ENCODE results near the gene TACSTD2. TPM values are rescaled to one million over a fixed set of nuclear protein-coding genes. Genes with fewer than 3 reads are reported as not detected.

TACSTD2 gene
- polyA plus RNA-seq, 3 donors = 3.2 TPM; not detected in 2

DNA sequence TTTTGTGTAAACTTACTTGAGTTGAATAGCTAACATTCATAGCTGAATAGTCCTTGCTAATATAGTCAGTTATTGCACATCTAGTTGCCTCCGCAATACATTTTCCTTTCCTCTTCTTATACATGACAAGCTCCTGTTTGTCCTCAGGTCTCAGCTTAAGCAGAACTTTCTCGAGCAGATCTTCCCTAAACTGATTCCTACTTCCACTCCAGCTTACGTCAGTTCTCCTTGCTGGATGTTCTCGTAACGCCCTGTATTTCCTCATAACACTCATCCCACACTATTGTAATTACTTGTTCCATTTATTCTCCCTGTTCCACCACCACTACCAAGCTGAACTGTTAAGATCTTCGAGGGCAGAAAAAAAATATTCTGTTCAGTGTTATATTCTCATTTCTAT, 15.4 kb downstream of the TACSTD2 start:
- Histone ChIP-seq H4K20me1 (ENCODE audit: insufficient read depth, low read length) (no peaks in the 10 kb centered on the region), H3K36me3 (replicated peaks in 1 of 2; ENCODE audit: control insufficient read depth in 1 of 2, insufficient read depth in 2 of 2, low read length in 2 of 2) (no peaks in the 10 kb centered on the region), H3K4me1 (ENCODE audit: control insufficient read depth in 1 of 2, insufficient read depth in 2 of 2, low read length in 2 of 2) (no peaks in the 10 kb centered on the region), H3K27ac (ENCODE audit: low read depth in 1 of 2, low read length in 2 of 2) (no peak overlapping the region), H3K4me3 (replicated peaks in 1 of 3; ENCODE audit: low read depth in 2 of 3, low read length in 3 of 3) (no peak overlapping the region), H3K9ac (ENCODE audit: insufficient read depth, low read length, poor library complexity, severe bottlenecking) (no peak overlapping the region), H3K4me2 (replicated peaks; ENCODE audit: extremely low read depth, low read length, poor library complexity, severe bottlenecking) (no peak overlapping the region), H3K27me3 (ENCODE audit: control insufficient read depth in 2 of 2, insufficient read depth in 2 of 2, low read length in 2 of 2) (no peaks in the 10 kb centered on the region), H3K79me2 (ENCODE audit: insufficient read depth, low read length) (no peaks in the 10 kb centered on the region), H2AFZ (ENCODE audit: insufficient read depth, low read depth, low read length, poor library complexity, severe bottlenecking) (no peak overlapping the region), H3K9me3 (replicated peaks in 1 of 2; ENCODE audit: control insufficient read depth in 1 of 2, insufficient read depth in 1 of 2, low read length in 2 of 2) (no peaks in the 10 kb centered on the region)
- peaks cover 0 to 3% (median 2%) of the 10 kb centered on the region in 7 donors for H3K9me3 Mint-ChIP-seq
- no peak overlapping the region for H3K4me3 Mint-ChIP-seq
- TF ChIP-seq, protein P1, sequence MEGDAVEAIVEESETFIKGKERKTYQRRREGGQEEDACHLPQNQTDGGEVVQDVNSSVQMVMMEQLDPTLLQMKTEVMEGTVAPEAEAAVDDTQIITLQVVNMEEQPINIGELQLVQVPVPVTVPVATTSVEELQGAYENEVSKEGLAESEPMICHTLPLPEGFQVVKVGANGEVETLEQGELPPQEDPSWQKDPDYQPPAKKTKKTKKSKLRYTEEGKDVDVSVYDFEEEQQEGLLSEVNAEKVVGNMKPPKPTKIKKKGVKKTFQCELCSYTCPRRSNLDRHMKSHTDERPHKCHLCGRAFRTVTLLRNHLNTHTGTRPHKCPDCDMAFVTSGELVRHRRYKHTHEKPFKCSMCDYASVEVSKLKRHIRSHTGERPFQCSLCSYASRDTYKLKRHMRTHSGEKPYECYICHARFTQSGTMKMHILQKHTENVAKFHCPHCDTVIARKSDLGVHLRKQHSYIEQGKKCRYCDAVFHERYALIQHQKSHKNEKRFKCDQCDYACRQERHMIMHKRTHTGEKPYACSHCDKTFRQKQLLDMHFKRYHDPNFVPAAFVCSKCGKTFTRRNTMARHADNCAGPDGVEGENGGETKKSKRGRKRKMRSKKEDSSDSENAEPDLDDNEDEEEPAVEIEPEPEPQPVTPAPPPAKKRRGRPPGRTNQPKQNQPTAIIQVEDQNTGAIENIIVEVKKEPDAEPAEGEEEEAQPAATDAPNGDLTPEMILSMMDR (IDR thresholded peaks at IDR 0.05) = no peak
- peaks cover 3% of the 10 kb centered on the region for H3K4me1 Mint-ChIP-seq
- 22% methylated on average over 5 of the region's 6 CpGs for WGBS (ENCODE audit: insufficient coverage)
- peaks cover 0 to 2% (median 0%) of the 10 kb centered on the region in 3 donors for H3K27me3 Mint-ChIP-seq (ENCODE audit: low read depth in 3 of 3)
- H3K27ac Mint-ChIP-seq = no peak overlapping the region
- no peaks in the 10 kb centered on the region for H3K36me3 Mint-ChIP-seq
- intact Hi-C loops (cut with micrococcal nuclease) = no loop called here
- DNase-seq = no peak

DNA sequence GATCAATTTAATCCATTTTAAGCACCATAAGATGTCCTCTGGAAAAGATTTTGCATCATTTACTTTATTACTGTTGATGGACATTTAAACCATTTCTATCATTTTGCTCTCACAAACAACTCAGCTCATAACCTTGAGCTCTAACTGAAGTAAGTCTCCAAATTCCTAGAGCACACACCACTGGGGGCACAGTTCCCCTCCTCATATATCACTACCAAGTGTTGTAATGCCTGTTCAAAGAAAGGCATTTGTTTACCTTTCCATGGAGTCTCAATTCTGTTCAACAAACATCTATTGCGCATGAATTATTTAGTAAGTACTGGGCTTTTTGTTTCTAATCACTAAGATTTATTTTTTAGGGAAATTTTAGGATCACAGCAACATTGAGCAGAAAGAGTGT, 21.7 kb downstream of the TACSTD2 start:
- no CpG with 5 or more reads among the region's 1 CpG for WGBS (ENCODE audit: insufficient coverage)
- Histone ChIP-seq H3K27me3 (ENCODE audit: control insufficient read depth in 2 of 2, insufficient read depth in 2 of 2, low read length in 2 of 2) (no peaks in the 10 kb centered on the region), H3K4me1 (ENCODE audit: control insufficient read depth in 1 of 2, insufficient read depth in 2 of 2, low read length in 2 of 2) (no peaks in the 10 kb centered on the region), H4K20me1 (ENCODE audit: insufficient read depth, low read length) (no peaks in the 10 kb centered on the region), H3K4me2 (replicated peaks; ENCODE audit: extremely low read depth, low read length, poor library complexity, severe bottlenecking) (no peak overlapping the region), H3K27ac (ENCODE audit: low read depth in 1 of 2, low read length in 2 of 2) (no peak overlapping the region), H3K4me3 (replicated peaks in 1 of 3; ENCODE audit: low read depth in 2 of 3, low read length in 3 of 3) (no peak overlapping the region), H3K9ac (ENCODE audit: insufficient read depth, low read length, poor library complexity, severe bottlenecking) (no peak overlapping the region), H3K9me3 (replicated peaks in 1 of 2; ENCODE audit: control insufficient read depth in 1 of 2, insufficient read depth in 1 of 2, low read length in 2 of 2) (no peaks in the 10 kb centered on the region), H3K79me2 (ENCODE audit: insufficient read depth, low read length) (no peaks in the 10 kb centered on the region), H2AFZ (ENCODE audit: insufficient read depth, low read depth, low read length, poor library complexity, severe bottlenecking) (no peak overlapping the region), H3K36me3 (replicated peaks in 1 of 2; ENCODE audit: control insufficient read depth in 1 of 2, insufficient read depth in 2 of 2, low read length in 2 of 2) (no peaks in the 10 kb centered on the region)
- Mint-ChIP-seq H3K36me3 (no peaks in the 10 kb centered on the region), H3K27ac (no peak overlapping the region), H3K27me3 (ENCODE audit: low read depth in 3 of 3) (peaks cover 0 to 1% (median 0%) of the 10 kb centered on the region in 3 donors), H3K4me1 (no peaks in the 10 kb centered on the region), H3K9me3 (peaks cover 0 to 3% (median 2%) of the 10 kb centered on the region in 7 donors), H3K4me3 (no peak overlapping the region)
- TF ChIP-seq, protein P1 (IDR thresholded peaks at IDR 0.05) = no peak
- no peak for DNase-seq
- intact Hi-C loops (cut with micrococcal nuclease) = no loop called here

Data from CD14-positive monocyte (primary cell).